Muscle layer of duodenum (tissue), 2 donors: ENCODE measurements around the gene RTCA.
A peak's percentile ranks its signal among the peaks of the same experiment; 100 is the strongest.

Source experiments
- H3K27ac ChIP-seq: one replicate; pipeline ENCODE4 v1.7.0; 2013; ENCODE audit warnings: mild to moderate bottlenecking, low read length
- H3K27me3 ChIP-seq: one replicate; pipeline ENCODE4 v1.7.0; 2013; ENCODE audit warnings: low read depth, mild to moderate bottlenecking, control low read depth, low read length
- H3K36me3 ChIP-seq, 2 donors: one replicate each; pipeline ENCODE4 v1.7.0; 2013; ENCODE audit warnings: low read length in 2 of 2, control low read depth in 1 of 2, mild to moderate bottlenecking in 1 of 2; ENCODE audit not compliant: insufficient read depth in 2 of 2, control insufficient read depth in 1 of 2
- H3K4me1 ChIP-seq, 2 donors: one replicate each; pipeline ENCODE4 v1.7.0; 2013; ENCODE audit warnings: low read length in 2 of 2, mild to moderate bottlenecking in 2 of 2, control low read depth in 1 of 2, moderate library complexity in 1 of 2; ENCODE audit not compliant: insufficient read depth in 2 of 2, control insufficient read depth in 1 of 2
- H3K4me3 ChIP-seq, 2 donors: one replicate each; pipeline ENCODE4 v1.7.0; 2013; ENCODE audit warnings: low read length in 2 of 2, low read depth in 1 of 2, mild to moderate bottlenecking in 1 of 2
- H3K9me3 ChIP-seq, 2 donors: one replicate each; pipeline ENCODE4 v1.7.0; 2013; ENCODE audit warnings: low read length in 2 of 2, control low read depth in 1 of 2, mild to moderate bottlenecking in 1 of 2; ENCODE audit not compliant: control insufficient read depth in 1 of 2
- donor health status: healthy.

RTCA gene

GRCh38 chr1:100308777-100309176, 42.8 kb downstream of the RTCA start:
- Histone ChIP-seq H3K4me1 (no peaks in the 10 kb centered on the region), H3K4me3 (no peak overlapping the region), H3K27ac (no peak overlapping the region), H3K27me3 (no peaks in the 10 kb centered on the region), H3K36me3 (no peaks in the 10 kb centered on the region), H3K9me3 (no peaks in the 10 kb centered on the region)

DNA sequence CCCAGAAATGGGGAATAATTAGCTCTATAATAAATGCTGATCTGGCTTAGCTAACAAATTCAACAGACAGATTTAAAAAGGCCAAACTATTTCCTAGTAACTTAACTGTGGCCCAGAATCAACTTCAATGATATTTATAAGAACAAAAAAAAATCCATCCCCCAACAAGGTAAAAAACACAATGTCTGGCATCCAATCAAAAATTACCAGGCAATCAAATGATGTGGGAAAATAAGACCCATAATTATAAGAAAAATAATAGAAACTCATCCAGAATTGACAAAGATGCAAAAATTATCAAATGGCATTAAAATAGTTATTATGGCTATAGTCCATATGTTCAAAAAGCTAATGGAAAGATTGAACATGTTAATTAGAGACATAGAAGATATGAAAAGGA, 43.8 kb downstream of the RTCA start:
- Histone ChIP-seq H3K4me1 (no peaks in the 10 kb centered on the region), H3K36me3 (no peaks in the 10 kb centered on the region), H3K27me3 (no peaks in the 10 kb centered on the region), H3K27ac (no peak overlapping the region), H3K4me3 (no peak overlapping the region), H3K9me3 (no peaks in the 10 kb centered on the region)

DNA sequence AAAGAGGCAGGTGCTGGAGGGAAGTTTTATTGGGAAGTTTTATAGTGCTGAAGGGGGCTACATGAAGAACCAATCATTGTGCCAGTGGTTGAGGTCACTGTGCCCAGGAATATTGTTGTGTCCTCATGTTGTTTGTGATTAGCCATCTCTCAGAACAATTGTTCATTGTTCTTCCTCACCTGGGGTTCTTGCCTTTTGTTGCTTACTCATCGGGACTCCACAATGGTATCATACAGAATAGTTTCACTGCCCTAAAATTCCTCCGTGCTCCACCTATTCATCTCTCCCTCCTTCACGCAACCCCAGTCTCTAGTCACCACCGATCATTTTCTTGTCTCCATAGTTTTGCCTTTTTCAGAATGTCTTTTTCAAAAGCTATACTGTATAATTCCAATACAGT, 47.4 kb downstream of the RTCA start:
- Histone ChIP-seq H3K36me3 (no peaks in the 10 kb centered on the region), H3K4me3 (no peak overlapping the region), H3K4me1 (no peaks in the 10 kb centered on the region), H3K27me3 (no peaks in the 10 kb centered on the region), H3K27ac (no peak overlapping the region), H3K9me3 (no peaks in the 10 kb centered on the region)

DNA sequence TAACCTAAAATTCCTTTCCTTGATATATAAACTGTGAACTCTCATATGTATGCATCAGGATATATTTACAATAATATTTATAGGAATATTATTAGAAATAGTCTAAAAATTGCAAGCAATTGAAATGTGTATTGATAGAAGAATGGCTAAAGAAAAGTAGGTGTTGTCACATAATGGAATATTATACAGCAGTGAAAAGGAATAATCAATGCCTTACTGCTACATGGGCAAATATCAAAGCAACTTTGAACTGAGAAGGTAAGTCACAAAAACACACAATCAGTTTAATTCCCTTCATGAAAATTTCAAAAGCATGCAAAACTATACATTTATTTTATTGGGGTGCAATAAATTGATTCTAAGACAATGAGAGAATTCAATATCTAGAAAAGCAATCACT, 50.6 kb downstream of the RTCA start:
- H3K27ac ChIP-seq: no peak overlapping the region
- H3K36me3 ChIP-seq: no peaks in the 10 kb centered on the region
- H3K4me3 ChIP-seq: no peak overlapping the region
- no peaks in the 10 kb centered on the region for H3K27me3 ChIP-seq
- no peaks in the 10 kb centered on the region for H3K4me1 ChIP-seq
- H3K9me3 ChIP-seq: peaks cover 0 to 13% of the 10 kb centered on the region in 2 donors

DNA sequence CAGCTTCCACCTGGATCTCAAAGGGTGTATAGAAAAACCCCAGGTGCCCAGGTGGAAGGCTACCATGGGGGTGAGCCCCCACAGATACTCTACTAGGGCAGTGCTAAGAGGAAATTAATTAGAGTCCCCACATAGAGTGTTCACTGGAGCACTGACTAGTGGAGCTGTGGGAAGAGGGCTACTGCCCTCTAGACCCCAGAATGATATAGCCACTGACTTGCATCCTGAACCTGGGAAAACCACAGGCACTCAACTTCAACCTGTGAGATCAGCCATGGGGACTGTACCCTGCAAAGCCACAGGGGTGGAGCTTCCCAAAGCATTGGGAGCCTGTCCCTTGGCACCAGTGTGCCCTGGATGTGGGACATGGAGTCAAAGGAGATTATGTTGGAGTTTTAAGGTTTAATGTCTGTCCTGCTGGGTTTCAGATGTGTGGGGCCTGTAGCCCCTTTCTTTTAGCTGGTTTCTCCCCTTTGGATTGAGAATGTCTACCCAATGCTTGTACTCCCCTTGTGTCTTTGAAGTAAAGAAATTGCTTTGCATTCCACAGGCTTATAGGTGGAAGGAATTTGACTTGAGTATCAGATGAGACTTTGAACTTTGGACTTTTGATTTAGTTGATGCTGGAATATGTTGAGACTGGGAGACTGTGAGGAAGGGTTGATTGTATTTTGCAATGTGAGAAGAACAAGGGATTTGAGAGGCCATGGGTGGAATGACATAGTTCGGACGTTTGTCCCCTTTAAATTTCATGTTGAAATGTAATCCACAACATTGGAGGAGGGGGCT, 54.5 kb downstream of the RTCA start:
- no peak overlapping the region for H3K27ac ChIP-seq
- H3K9me3 ChIP-seq: peaks cover 0 to 13% of the 10 kb centered on the region in 2 donors

GRCh38 chr1:100321100-100321493, 55.1 kb downstream of the RTCA start:
- H3K27ac ChIP-seq: no peak overlapping the region
- no peaks in the 10 kb centered on the region for H3K27me3 ChIP-seq
- peaks cover 0 to 4% of the 10 kb centered on the region in 2 donors for H3K4me1 ChIP-seq
- H3K36me3 ChIP-seq: no peaks in the 10 kb centered on the region
- no peak overlapping the region for H3K4me3 ChIP-seq
- peaks cover 0 to 13% of the 10 kb centered on the region in 2 donors for H3K9me3 ChIP-seq

More for the DNA sequence above, 54.5 kb downstream of the RTCA start:
- no peaks in the 10 kb centered on the region for H3K36me3 ChIP-seq
- peaks cover 0 to 4% of the 10 kb centered on the region in 2 donors for H3K4me1 ChIP-seq
- H3K27me3 ChIP-seq: no peaks in the 10 kb centered on the region
- H3K4me3 ChIP-seq: no peak overlapping the region

- Histone ChIP-seq H3K9me3 (peaks cover 0 to 13% of the 10 kb centered on the region in 2 donors), H3K4me1 (peaks cover 0 to 4% of the 10 kb centered on the region in 2 donors), H3K27ac (no peak overlapping the region), H3K27me3 (no peaks in the 10 kb centered on the region), H3K36me3 (no peaks in the 10 kb centered on the region), H3K4me3 (no peak overlapping the region)
These were observed 55.5 kb downstream of the RTCA start for GRCh38 chr1:100321506-100321905.

DNA sequence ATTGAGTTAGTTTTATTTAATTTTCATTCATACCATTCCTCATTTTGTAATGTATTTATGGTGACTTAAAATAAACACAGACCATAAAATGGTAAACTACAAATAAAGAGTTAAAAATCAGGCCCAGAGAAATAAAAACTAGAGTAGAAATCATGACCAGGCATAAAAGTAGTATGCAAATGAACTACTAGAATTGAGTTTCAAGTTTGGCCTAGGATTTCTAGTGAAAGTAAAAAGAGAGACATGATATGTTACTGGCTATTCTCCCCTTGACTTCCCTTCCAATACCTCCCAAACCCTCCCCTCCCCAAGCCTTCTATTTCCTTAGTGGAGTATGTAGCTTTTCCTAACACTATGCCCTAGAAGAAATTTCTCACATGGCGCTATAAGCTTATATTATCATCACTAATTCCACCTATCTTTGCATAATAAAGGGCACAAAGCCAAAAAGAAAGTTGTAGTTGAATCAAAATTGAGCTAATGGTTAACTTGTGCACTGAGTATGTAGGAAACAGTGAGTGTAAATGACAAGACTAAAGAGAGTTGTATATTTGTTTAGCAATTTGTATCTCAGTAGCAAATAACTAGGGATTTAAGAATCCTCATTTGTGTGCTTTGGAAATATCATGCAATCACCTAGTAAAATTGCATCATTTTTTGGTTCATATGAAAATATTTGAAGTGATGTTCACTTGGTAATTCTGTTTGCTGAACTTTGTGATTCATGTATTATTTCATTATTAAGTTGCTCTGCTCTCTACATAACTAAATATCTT, 56.6 kb downstream of the RTCA start:
- H3K4me3 ChIP-seq: no peak overlapping the region
- no peak overlapping the region for H3K27ac ChIP-seq
- peaks cover 0 to 13% of the 10 kb centered on the region in 2 donors for H3K9me3 ChIP-seq
- H3K27me3 ChIP-seq: no peaks in the 10 kb centered on the region
- H3K4me1 ChIP-seq: peaks cover 0 to 4% of the 10 kb centered on the region in 2 donors
- no peaks in the 10 kb centered on the region for H3K36me3 ChIP-seq

- Histone ChIP-seq H3K4me3 (no peak overlapping the region), H3K4me1 (peaks cover 0 to 4% of the 10 kb centered on the region in 2 donors), H3K27ac (peak overlapping the region; percentile 43), H3K27me3 (no peaks in the 10 kb centered on the region), H3K9me3 (peaks cover 0 to 13% of the 10 kb centered on the region in 2 donors), H3K36me3 (no peaks in the 10 kb centered on the region)
These were observed 57.5 kb downstream of the RTCA start for GRCh38 chr1:100323419-100324106.

DNA sequence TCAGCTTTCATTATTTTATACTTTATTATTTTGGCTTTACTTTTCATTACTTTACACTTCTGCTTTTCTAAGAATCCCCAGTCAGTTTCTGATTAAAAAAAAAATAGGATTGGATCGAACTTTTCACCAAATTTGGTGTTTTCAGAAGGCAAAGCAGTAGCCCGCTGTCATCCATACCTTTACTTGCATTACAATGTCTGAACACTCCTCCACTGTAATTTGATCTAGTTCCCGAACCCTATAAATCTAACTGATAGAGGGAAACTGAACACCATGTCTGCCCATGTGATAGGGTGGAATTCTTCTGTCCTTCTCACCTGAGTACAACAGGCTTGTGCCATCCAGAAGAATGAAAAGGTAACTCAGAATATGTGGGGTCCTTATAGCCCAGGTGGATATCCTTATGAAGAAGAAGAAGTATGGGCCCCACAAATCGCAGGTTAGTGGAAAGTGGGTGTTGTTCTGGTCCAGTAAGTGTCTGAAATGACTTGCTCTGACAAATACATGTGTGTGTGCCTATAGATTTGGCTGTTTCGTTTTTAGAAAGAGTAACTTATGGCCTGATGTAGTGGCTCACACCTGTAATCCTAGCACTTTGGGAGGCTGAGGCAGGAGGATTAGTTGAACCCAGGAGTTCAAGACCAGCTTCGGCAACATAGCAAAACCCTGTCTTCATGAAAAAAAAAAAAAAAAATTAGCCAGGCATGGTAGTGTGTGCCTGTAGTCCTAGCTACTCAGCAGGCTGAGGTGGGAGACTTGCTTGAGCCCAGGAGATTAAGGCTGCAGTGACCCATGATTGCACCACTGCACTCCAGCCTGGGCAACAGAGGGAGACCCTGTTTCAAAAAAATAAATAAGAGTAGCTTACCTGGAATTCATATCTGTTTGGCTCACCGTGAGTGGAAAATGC, 59.7 kb downstream of the RTCA start:
- Histone ChIP-seq H3K4me3 (no peak overlapping the region), H3K4me1 (peaks cover 0 to 4% of the 10 kb centered on the region in 2 donors), H3K27me3 (no peaks in the 10 kb centered on the region), H3K36me3 (no peaks in the 10 kb centered on the region), H3K27ac (no peak overlapping the region), H3K9me3 (no peaks in the 10 kb centered on the region)
